HEK293 (cell line): Measurements from ENCODE around the gene LRRC53.

Experiments
- CTCF ChIA-PET: fragments of 350-600 bp; formaldehyde crosslinking; extraction: SDS; loops from one replicate; lab custom pipeline; 2021; ENCODE audit warnings: antibody characterized with exemption; lab: Yijun Ruan, JAX
- POLR2A ChIA-PET: fragments of 300-600 bp; formaldehyde crosslinking; extraction: SDS; loops from one replicate; lab custom pipeline; 2020; ENCODE audit warnings: antibody characterized with exemption, inconsistent platforms; lab: Yijun Ruan, JAX
- H3K27ac ChIP-seq: fragments of 200-500 bp; sonication (Bioruptor generic); 2 replicates; pipeline ENCODE4 v1.5.1; 2014; ENCODE audit warnings: low read depth, low read length, control low read depth, inconsistent platforms; ENCODE audit errors: extremely low read depth
- H3K36me3 ChIP-seq, 2 experiments: fragments of 200-500 bp in 1 of 2; sonication (Bioruptor generic) in 1 of 2; 1 replicate in 1 of 2; 2 replicates in 1 of 2; pipeline ENCODE4 v1.5.1; 2014 to 2017; ENCODE audit warnings: inconsistent platforms in 2 of 2, low read length in 2 of 2; ENCODE audit not compliant: control insufficient read depth in 2 of 2, insufficient read depth in 1 of 2
- H3K4me1 ChIP-seq: fragments of 200-500 bp; sonication (Bioruptor generic); 2 replicates; pipeline ENCODE4 v1.5.1; 2014; ENCODE audit warnings: mild to moderate bottlenecking, low read length, inconsistent platforms; ENCODE audit not compliant: control insufficient read depth, insufficient read depth
- H3K4me3 ChIP-seq: 2 replicates; pipeline ENCODE4 v1.5.1; 2011; ENCODE audit warnings: low read depth, mild to moderate bottlenecking, control low read depth, low read length, moderate library complexity
- H3K9me3 ChIP-seq: fragments of 200-500 bp; sonication (Bioruptor generic); 2 replicates; pipeline ENCODE4 v1.5.1; 2014; ENCODE audit warnings: low read depth, low read length, inconsistent platforms; ENCODE audit not compliant: control insufficient read depth, insufficient read depth
- BCL11A ChIP-seq: fragments of 450-650 bp; formaldehyde crosslinking; IDR thresholded peaks from 2 replicates; pipeline ENCODE4 v1.5.1; 2016; ENCODE audit warnings: low read depth, missing biosample characterization, missing genetic modification characterization
- GLIS1 ChIP-seq: fragments of 450-650 bp; formaldehyde crosslinking; IDR thresholded peaks from 2 replicates; pipeline ENCODE4 v1.5.1; 2016; ENCODE audit warnings: missing biosample characterization, missing genetic modification characterization
- GLIS2 ChIP-seq: fragments of 450-650 bp; formaldehyde crosslinking; IDR thresholded peaks from 2 replicates; pipeline ENCODE4 v1.5.1; 2016; ENCODE audit warnings: missing biosample characterization, missing genetic modification characterization
- HOXA7 ChIP-seq: sonication (generic); formaldehyde crosslinking; IDR thresholded peaks from 2 replicates; pipeline ENCODE4 v1.8.1; 2022; ENCODE audit warnings: missing genetic modification reagents, borderline replicate concordance
- MEIS1 ChIP-seq: sonication (generic); formaldehyde crosslinking; IDR thresholded peaks from 2 replicates; pipeline ENCODE4 v1.8.1; 2022; ENCODE audit warnings: missing genetic modification reagents, mild to moderate bottlenecking, borderline replicate concordance
- PRDM10 ChIP-seq: fragments of 450-650 bp; formaldehyde crosslinking; IDR thresholded peaks from 2 replicates; pipeline ENCODE4 v1.5.1; 2016; ENCODE audit warnings: missing biosample characterization, missing genetic modification characterization
- PRDM4 ChIP-seq: fragments of 450-650 bp; formaldehyde crosslinking; IDR thresholded peaks from 2 replicates; pipeline ENCODE4 v1.5.1; 2017; ENCODE audit warnings: missing biosample characterization, missing genetic modification characterization
- REPIN1 ChIP-seq: fragments of 450-650 bp; formaldehyde crosslinking; IDR thresholded peaks from 2 replicates; pipeline ENCODE4 v1.5.1; 2017; ENCODE audit warnings: missing biosample characterization, missing genetic modification characterization, low read depth
- SP2 ChIP-seq: fragments of 450-650 bp; formaldehyde crosslinking; IDR thresholded peaks from 2 replicates; pipeline ENCODE4 v1.5.1; 2016; ENCODE audit warnings: missing biosample characterization, missing genetic modification characterization
- ZBTB17 ChIP-seq: fragments of 450-650 bp; formaldehyde crosslinking; IDR thresholded peaks from 2 replicates; pipeline ENCODE4 v1.5.1; 2016; ENCODE audit warnings: missing biosample characterization, missing genetic modification characterization
- ZBTB20 ChIP-seq: fragments of 450-650 bp; formaldehyde crosslinking; IDR thresholded peaks from 2 replicates; pipeline ENCODE4 v1.5.1; 2016; ENCODE audit warnings: missing biosample characterization, missing genetic modification characterization
- ZFP3 ChIP-seq: fragments of 450-650 bp; formaldehyde crosslinking; IDR thresholded peaks from 2 replicates; pipeline ENCODE4 v1.5.1; 2016; ENCODE audit warnings: low read depth, missing biosample characterization, missing genetic modification characterization
- ZNF138 ChIP-seq: fragments of 450-650 bp; formaldehyde crosslinking; IDR thresholded peaks from 2 replicates; pipeline ENCODE4 v1.5.1; 2016; ENCODE audit warnings: missing biosample characterization, missing genetic modification characterization, borderline replicate concordance
- ZNF311 ChIP-seq: fragments of 450-650 bp; formaldehyde crosslinking; IDR thresholded peaks from 2 replicates; pipeline ENCODE4 v1.5.1; 2017; ENCODE audit warnings: missing biosample characterization, missing genetic modification characterization, borderline replicate concordance
- ZNF354C ChIP-seq: fragments of 450-650 bp; formaldehyde crosslinking; IDR thresholded peaks from 2 replicates; pipeline ENCODE4 v1.5.1; 2016; ENCODE audit warnings: missing biosample characterization, missing genetic modification characterization, low read depth, borderline replicate concordance
- ZNF544 ChIP-seq: fragments of 450-650 bp; formaldehyde crosslinking; IDR thresholded peaks from 2 replicates; pipeline ENCODE4 v1.5.0; 2017; ENCODE audit warnings: missing biosample characterization, missing genetic modification characterization
- ZNF548 ChIP-seq: fragments of 450-650 bp; formaldehyde crosslinking; IDR thresholded peaks from 2 replicates; pipeline ENCODE4 v1.5.1; 2016; ENCODE audit warnings: missing biosample characterization, missing genetic modification characterization
- ZNF549 ChIP-seq: fragments of 450-650 bp; IDR thresholded peaks from 2 replicates; pipeline ENCODE4 v1.5.1; 2018; ENCODE audit warnings: missing biosample characterization, missing genetic modification characterization, mild to moderate bottlenecking, inconsistent platforms, moderate library complexity
- ZNF558 ChIP-seq: fragments of 450-650 bp; formaldehyde crosslinking; IDR thresholded peaks from 2 replicates; pipeline ENCODE4 v1.5.1; 2016; ENCODE audit warnings: missing biosample characterization, missing genetic modification characterization
- ZNF654 ChIP-seq: fragments of 450-650 bp; formaldehyde crosslinking; IDR thresholded peaks from 2 replicates; pipeline ENCODE4 v1.5.1; 2016; ENCODE audit warnings: low read depth, missing biosample characterization, missing genetic modification characterization
- ZNF677 ChIP-seq: fragments of 450-650 bp; IDR thresholded peaks from 2 replicates; pipeline ENCODE4 v1.5.0; 2018; ENCODE audit warnings: missing biosample characterization, mild to moderate bottlenecking, missing genetic modification characterization, moderate library complexity
- ZNF692 ChIP-seq: fragments of 450-650 bp; formaldehyde crosslinking; IDR thresholded peaks from 2 replicates; pipeline ENCODE4 v1.5.1; 2016; ENCODE audit warnings: missing biosample characterization, missing genetic modification characterization
- ZNF843 ChIP-seq: fragments of 450-650 bp; formaldehyde crosslinking; IDR thresholded peaks from 2 replicates; pipeline ENCODE4 v1.5.1; 2016; ENCODE audit warnings: missing biosample characterization, missing genetic modification characterization
- TF ChIP-seq, protein P1 (sequence below): fragments of 450-650 bp; formaldehyde crosslinking; IDR thresholded peaks from 2 replicates; pipeline ENCODE4 v1.5.1; 2016; ENCODE audit warnings: missing biosample characterization, missing genetic modification characterization
- TF ChIP-seq, protein P2 (sequence below): fragments of 450-650 bp; formaldehyde crosslinking; IDR thresholded peaks from 2 replicates; pipeline ENCODE4 v1.5.1; 2016; ENCODE audit warnings: missing biosample characterization, missing genetic modification characterization
- TF ChIP-seq, protein P3 (sequence below): fragments of 450-650 bp; formaldehyde crosslinking; IDR thresholded peaks from 2 replicates; pipeline ENCODE4 v1.5.1; 2016; ENCODE audit warnings: missing biosample characterization, missing genetic modification characterization

LRRC53 gene

DNA sequence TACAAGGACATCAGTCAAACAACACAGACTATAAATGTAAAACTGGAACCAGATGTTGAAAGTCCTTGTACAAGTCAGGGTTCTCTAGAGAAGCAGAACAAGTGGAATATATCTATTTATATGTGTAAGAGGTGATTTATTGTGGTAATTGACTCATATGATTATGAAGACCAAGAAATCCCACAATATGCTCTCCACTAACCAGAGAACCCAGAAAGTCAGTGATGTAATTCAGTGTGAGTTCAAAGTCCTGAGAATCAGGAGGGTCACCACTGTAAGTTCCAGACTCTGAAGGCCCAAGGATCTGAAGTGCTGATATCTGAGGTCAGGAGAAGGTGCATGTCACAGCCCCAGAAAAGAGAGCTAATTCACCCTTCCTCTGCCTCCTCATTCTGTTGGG lies 57.0 kb downstream of the LRRC53 start:
- Histone ChIP-seq H3K4me3 (no peak overlapping the region), H3K27ac (no peak overlapping the region)
- TF ChIP-seq ZNF843 (tag by site-specific recombination), result no peak
- no peak for TF ChIP-seq ZBTB20 (tag by site-specific recombination)
- no peak for TF ChIP-seq HOXA7 (CRISPR knock-in tag)
- no peak for TF ChIP-seq ZNF544
- no peak for TF ChIP-seq MEIS1
- no peak for TF ChIP-seq PRDM10 (tag by site-specific recombination)
- no peak for TF ChIP-seq ZNF138 (tag by site-specific recombination)
- TF ChIP-seq ZNF311 (tag by site-specific recombination), result no peak
- no peak for TF ChIP-seq ZNF677
- TF ChIP-seq ZNF548, result no peak
- TF ChIP-seq, protein P1, sequence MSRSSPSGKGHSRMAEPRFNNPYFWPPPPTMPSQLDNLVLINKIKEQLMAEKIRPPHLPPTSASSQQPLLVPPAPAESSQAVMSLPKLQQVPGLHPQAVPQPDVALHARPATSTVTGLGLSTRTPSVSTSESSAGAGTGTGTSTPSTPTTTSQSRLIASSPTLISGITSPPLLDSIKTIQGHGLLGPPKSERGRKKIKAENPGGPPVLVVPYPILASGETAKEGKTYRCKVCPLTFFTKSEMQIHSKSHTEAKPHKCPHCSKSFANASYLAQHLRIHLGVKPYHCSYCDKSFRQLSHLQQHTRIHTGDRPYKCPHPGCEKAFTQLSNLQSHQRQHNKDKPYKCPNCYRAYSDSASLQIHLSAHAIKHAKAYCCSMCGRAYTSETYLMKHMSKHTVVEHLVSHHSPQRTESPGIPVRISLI (tag by site-specific recombination), result no peak
- no peak for TF ChIP-seq ZNF654 (tag by site-specific recombination)
- TF ChIP-seq GLIS1, result no peak
- TF ChIP-seq, protein P2, sequence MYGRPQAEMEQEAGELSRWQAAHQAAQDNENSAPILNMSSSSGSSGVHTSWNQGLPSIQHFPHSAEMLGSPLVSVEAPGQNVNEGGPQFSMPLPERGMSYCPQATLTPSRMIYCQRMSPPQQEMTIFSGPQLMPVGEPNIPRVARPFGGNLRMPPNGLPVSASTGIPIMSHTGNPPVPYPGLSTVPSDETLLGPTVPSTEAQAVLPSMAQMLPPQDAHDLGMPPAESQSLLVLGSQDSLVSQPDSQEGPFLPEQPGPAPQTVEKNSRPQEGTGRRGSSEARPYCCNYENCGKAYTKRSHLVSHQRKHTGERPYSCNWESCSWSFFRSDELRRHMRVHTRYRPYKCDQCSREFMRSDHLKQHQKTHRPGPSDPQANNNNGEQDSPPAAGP (tag by site-specific recombination), result no peak
- TF ChIP-seq BCL11A (tag by site-specific recombination), result no peak
- TF ChIP-seq SP2 (tag by site-specific recombination), result no peak
- TF ChIP-seq, protein P3, sequence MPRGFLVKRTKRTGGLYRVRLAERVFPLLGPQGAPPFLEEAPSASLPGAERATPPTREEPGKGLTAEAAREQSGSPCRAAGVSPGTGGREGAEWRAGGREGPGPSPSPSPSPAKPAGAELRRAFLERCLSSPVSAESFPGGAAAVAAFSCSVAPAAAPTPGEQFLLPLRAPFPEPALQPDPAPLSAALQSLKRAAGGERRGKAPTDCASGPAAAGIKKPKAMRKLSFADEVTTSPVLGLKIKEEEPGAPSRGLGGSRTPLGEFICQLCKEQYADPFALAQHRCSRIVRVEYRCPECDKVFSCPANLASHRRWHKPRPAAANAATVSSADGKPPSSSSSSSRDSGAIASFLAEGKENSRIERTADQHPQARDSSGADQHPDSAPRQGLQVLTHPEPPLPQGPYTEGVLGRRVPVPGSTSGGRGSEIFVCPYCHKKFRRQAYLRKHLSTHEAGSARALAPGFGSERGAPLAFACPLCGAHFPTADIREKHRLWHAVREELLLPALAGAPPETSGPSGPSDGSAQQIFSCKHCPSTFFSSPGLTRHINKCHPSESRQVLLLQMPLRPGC (tag by site-specific recombination), result no peak
- TF ChIP-seq, all 188 proteins: peak for 0
- no peaks in the 10 kb centered on the region for H3K36me3 ChIP-seq
- POLR2A ChIA-PET, result no interaction called here
- CTCF ChIA-PET, result no interaction called here
- H3K4me1 ChIP-seq, result no peaks in the 10 kb centered on the region
- H3K9me3 ChIP-seq, result no peaks in the 10 kb centered on the region

DNA sequence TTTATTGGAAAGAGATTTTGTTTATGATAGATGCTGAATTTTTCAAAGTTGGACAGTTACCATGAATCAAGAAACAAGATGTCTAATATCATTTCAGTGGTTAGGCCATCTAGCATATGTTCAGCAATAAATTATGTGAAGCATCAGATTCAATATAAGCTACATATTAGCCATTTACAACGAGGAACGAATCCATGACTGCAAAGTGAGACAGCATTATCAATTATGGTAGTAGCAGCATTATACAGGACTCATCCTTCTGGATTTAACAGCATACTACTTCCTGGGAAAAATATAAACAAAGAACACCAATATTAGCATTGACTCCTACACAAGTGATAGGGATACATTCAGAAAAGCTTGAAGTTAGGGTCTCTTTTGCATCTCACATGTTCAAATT lies 59.1 kb downstream of the LRRC53 start:
- Histone ChIP-seq H3K27ac (no peak overlapping the region), H3K9me3 (no peaks in the 10 kb centered on the region), H3K36me3 (no peaks in the 10 kb centered on the region), H3K4me3 (no peak overlapping the region), H3K4me1 (no peaks in the 10 kb centered on the region)
- POLR2A ChIA-PET, result no interaction called here
- CTCF ChIA-PET, result no interaction called here
- TF ChIP-seq ZNF549 (no peak), PRDM4 (tag by site-specific recombination) (no peak), ZNF558 (no peak), ZNF677 (no peak), ZNF354C (no peak), GLIS1 (no peak), GLIS2 (no peak), ZBTB17 (tag by site-specific recombination) (no peak), ZFP3 (no peak), REPIN1 (tag by site-specific recombination) (no peak), ZNF692 (tag by site-specific recombination) (no peak)
